PC-9 (cell line): ENCODE measurements around the gene FES. TPM values are rescaled to one million over a fixed set of nuclear protein-coding genes. Genes with fewer than 3 reads are reported as not detected.

Experiments used
- BruUV-seq: library from RNA; stranded (reverse); fragments of 400-500 nt; replicated peaks from 2 replicates; lab custom pipeline; 2021; lab: Mats Ljungman, UMichigan
- CTCF ChIA-PET: fragments of 300-600 bp; sonication (Branson Sonifier 250); formaldehyde crosslinking; loops from one replicate; lab custom pipeline; 2022; ENCODE audit warnings: antibody characterized with exemption; lab: Charles Lee
- POLR2A ChIA-PET: fragments of 300-600 bp; sonication (Branson Sonifier 250); formaldehyde crosslinking; loops from one replicate; lab custom pipeline; 2022; ENCODE audit warnings: antibody characterized with exemption; ENCODE audit not compliant: unreplicated experiment; lab: Charles Lee
- DNase-seq, 2 experiments: peaks; one replicate each; pipeline versions ENCODE4 v3.0.0 to v3.0.0-alpha.2; 2015 to 2022; ENCODE audit warnings: mixed read lengths in 1 of 2
- H2AFZ ChIP-seq: fragments of 200-600 bp; sonication (generic); 2 replicates; pipeline ENCODE4 v1.8.1; 2017; ENCODE audit warnings: antibody characterized with exemption
- H3F3A ChIP-seq: fragments of 200-600 bp; sonication (generic); 2 replicates; pipeline ENCODE4 v1.8.1; 2017; ENCODE audit warnings: antibody characterized with exemption, mild to moderate bottlenecking, low read depth; ENCODE audit not compliant: insufficient read depth
- H3K27ac ChIP-seq: fragments of 200-600 bp; sonication (generic); 2 replicates; pipeline ENCODE4 v1.6.1; 2016; ENCODE audit warnings: mixed run types
- H3K27me3 ChIP-seq: fragments of 200-600 bp; sonication (generic); 2 replicates; pipeline ENCODE4 v1.6.1; 2016; ENCODE audit warnings: low read depth, mixed run types; ENCODE audit not compliant: insufficient read depth
- H3K36me3 ChIP-seq: fragments of 200-600 bp; sonication (generic); 2 replicates; pipeline ENCODE4 v1.6.1; 2016; ENCODE audit warnings: low read depth, mixed run types
- H3K4me1 ChIP-seq: fragments of 200-600 bp; sonication (generic); replicated peaks from 2 replicates; pipeline ENCODE4 v1.6.1; 2016; ENCODE audit warnings: mixed run types; ENCODE audit not compliant: insufficient read depth
- H3K4me2 ChIP-seq: fragments of 200-600 bp; sonication (generic); 2 replicates; pipeline ENCODE4 v1.6.1; 2017; ENCODE audit warnings: mixed run types
- H3K4me3 ChIP-seq: fragments of 200-600 bp; sonication (generic); 2 replicates; pipeline ENCODE4 v1.6.1; 2016; ENCODE audit warnings: mixed run types
- H3K79me2 ChIP-seq: fragments of 200-600 bp; sonication (generic); 2 replicates; pipeline ENCODE4 v1.6.1; 2017; ENCODE audit warnings: low read depth, mixed run types
- H3K9me2 ChIP-seq: fragments of 200-600 bp; sonication (generic); 2 replicates; pipeline ENCODE4 v1.8.1; 2017; ENCODE audit warnings: mild to moderate bottlenecking; ENCODE audit not compliant: insufficient read depth
- H3K9me3 ChIP-seq: fragments of 200-600 bp; sonication (generic); 2 replicates; pipeline ENCODE4 v1.8.1; 2016; ENCODE audit warnings: low read depth; ENCODE audit not compliant: insufficient read depth
- H4K20me1 ChIP-seq: fragments of 200-600 bp; sonication (generic); 2 replicates; pipeline ENCODE4 v1.8.1; 2017; ENCODE audit not compliant: insufficient read depth
- CTCF ChIP-seq: fragments of 200-600 bp; sonication (generic); conservative IDR thresholded peaks from 2 replicates; pipeline ENCODE4 v1.6.1; 2017; ENCODE audit warnings: mixed run types, antibody characterized with exemption, mild to moderate bottlenecking, moderate library complexity
- EZH2 ChIP-seq: fragments of 200-600 bp; sonication (generic); IDR thresholded peaks from 2 replicates; pipeline ENCODE4 v1.8.0; 2017; ENCODE audit warnings: antibody characterized with exemption, low read depth
- intact Hi-C: fragments of 100-400 bp; cut with micrococcal nuclease; formaldehyde crosslinking; loops from one replicate; pipeline ENCODE4 v1.10.0; 2022; ENCODE audit not compliant: unreplicated experiment
- total RNA-seq: library from RNA; stranded (reverse); gene quantifications from 2 replicates; pipeline ENCODE4 v1.2.3, GENCODE V29; 2021

FES gene
- total RNA-seq, 1 experiment from 2014 or later: 3.8 TPM

DNA sequence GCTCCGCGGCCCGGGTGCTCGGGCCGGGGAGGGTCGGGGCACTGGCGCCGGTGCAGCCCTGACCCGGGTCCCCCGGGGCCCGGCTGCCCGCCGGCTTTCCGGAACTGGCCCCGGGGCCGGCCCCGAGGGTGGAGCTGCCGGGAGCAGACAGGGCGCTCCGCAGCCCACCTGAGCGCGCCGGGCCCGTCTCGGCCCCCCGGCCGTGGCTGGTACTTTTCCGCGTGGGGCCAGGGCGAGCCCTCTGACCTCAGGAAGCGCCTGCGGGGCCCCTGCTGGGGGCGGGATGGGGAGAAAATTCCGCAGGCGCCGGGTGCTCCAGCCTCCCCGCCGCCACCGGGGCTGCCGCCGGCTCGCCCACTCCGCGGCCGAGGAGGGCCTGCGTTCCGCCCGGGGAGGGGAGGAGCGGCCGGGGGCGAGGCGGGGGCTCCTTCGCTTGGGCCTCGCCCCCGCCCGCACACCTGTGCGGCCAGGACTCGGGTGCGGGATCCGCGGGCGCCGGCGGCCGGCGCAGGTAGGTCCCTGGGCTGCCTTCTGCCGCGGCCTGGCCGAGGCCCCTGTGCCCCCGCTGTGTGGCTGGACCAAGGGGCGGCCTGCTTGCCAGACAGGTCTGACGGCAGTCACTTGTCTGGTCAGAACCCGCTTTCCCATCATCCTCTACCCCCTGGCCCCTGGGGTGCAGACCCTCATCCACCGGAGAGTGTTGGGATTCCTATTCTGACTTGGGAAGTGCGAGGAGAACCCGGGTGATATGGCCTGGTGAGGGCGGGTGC, 12.4 kb upstream of the FES start:
- intact Hi-C loops: loop anchor here (5.0 kb wide), 4 partner anchors 155 to 395 kb away; partner anchors contain the start of gene BLM
- H3K79me2 ChIP-seq: peaks cover 32% of the 10 kb centered on the region
- BruUV-seq: no TSS peak

GRCh38 chr15:90872486-90873184, 11.7 kb upstream of the FES start:
- TF ChIP-seq CTCF (no peak), EZH2 (no peak)
- DNase-seq: peak in 1 of 2 experiments; percentile 46
- H3F3A ChIP-seq: peaks cover 52% of the 10 kb centered on the region
- ChIA-PET POLR2A (no interaction called here), CTCF (no interaction called here)
- no peaks in the 10 kb centered on the region for H3K9me3 ChIP-seq
- peak overlapping the region; percentile 49 for H3K27ac ChIP-seq
- peaks cover 54% of the 10 kb centered on the region for H3K4me1 ChIP-seq
- H3K4me2 ChIP-seq: peak overlapping the region; percentile 95
- H3K27me3 ChIP-seq: no peaks in the 10 kb centered on the region
- no peaks in the 10 kb centered on the region for H3K9me2 ChIP-seq
- BruUV-seq: TSS peak; percentile 26
- H4K20me1 ChIP-seq: peaks cover 26% of the 10 kb centered on the region
- intact Hi-C loops: loop anchor here (5.0 kb wide), 4 partner anchors 155 to 395 kb away; partner anchors contain the start of gene BLM
- peak overlapping the region; percentile 73 for H3K4me3 ChIP-seq
- H2AFZ ChIP-seq: peak overlapping the region; percentile 61; the same call in 1 of the 2 replicates
- H3K36me3 ChIP-seq: peaks cover 5% of the 10 kb centered on the region; the same call in 1 of the 2 replicates
- peaks cover 32% of the 10 kb centered on the region for H3K79me2 ChIP-seq

More for the DNA sequence above, 12.4 kb upstream of the FES start:
- Histone ChIP-seq H3K4me2 (peak overlapping the region; percentile 95), H3K27ac (peak overlapping the region; percentile 49; the same call in 1 of the 2 replicates), H3K9me2 (no peaks in the 10 kb centered on the region), H3K4me3 (peak overlapping the region; percentile 73), H4K20me1 (peaks cover 26% of the 10 kb centered on the region), H3K4me1 (peaks cover 61% of the 10 kb centered on the region), H3F3A (peaks cover 54% of the 10 kb centered on the region), H3K27me3 (no peaks in the 10 kb centered on the region), H3K9me3 (no peaks in the 10 kb centered on the region), H3K36me3 (peaks cover 5% of the 10 kb centered on the region; the same call in 1 of the 2 replicates), H2AFZ (peak overlapping the region; percentile 66; the same call in 1 of the 2 replicates)
- TF ChIP-seq CTCF: no peak
- no peak for TF ChIP-seq EZH2
- no peak for DNase-seq
- ChIA-PET POLR2A (no interaction called here), CTCF (interaction anchor here (0.6 to 1.1 kb wide), 4 partner anchors 63 to 1377 kb away, joined by 3 to 8 read pairs (median 4); partner anchors contain the start of gene UNC45A)

GRCh38 chr15:90873488-90873997, 10.8 kb upstream of the FES start:
- peaks cover 9% of the 10 kb centered on the region; the same call in 1 of the 2 replicates for H3K36me3 ChIP-seq
- H2AFZ ChIP-seq: no peak overlapping the region
- H3K4me3 ChIP-seq: peak overlapping the region; percentile 73; the same call in 1 of the 2 replicates
- TF ChIP-seq EZH2 (no peak), CTCF (no peak)
- peaks cover 26% of the 10 kb centered on the region for H4K20me1 ChIP-seq
- CTCF ChIA-PET: no interaction called here
- BruUV-seq: no TSS peak
- peaks cover 32% of the 10 kb centered on the region for H3K79me2 ChIP-seq
- no peaks in the 10 kb centered on the region for H3K9me3 ChIP-seq
- H3F3A ChIP-seq: peaks cover 43% of the 10 kb centered on the region
- intact Hi-C loops: loop anchor here (5.0 kb wide), 4 partner anchors 156 to 396 kb away; partner anchors contain the start of gene BLM
- H3K4me1 ChIP-seq: peaks cover 45% of the 10 kb centered on the region
- H3K9me2 ChIP-seq: no peaks in the 10 kb centered on the region
- no peak for DNase-seq
- H3K27ac ChIP-seq: no peak overlapping the region
- peak overlapping the region; percentile 95 for H3K4me2 ChIP-seq
- POLR2A ChIA-PET: no interaction called here
- H3K27me3 ChIP-seq: no peaks in the 10 kb centered on the region
